Astrocyte of the cerebellum (primary cell): ENCODE measurements around the gene BAK1.

ENCODE experiments used
- DNase-seq: peaks from one replicate; pipeline ENCODE4 v3.0.0-alpha.2; 2011; ENCODE audit warnings: low read depth
- H3K4me3 ChIP-seq: 2 replicates; pipeline ENCODE4 v1.5.1; 2011; ENCODE audit warnings: mild to moderate bottlenecking, low read depth, low read length, moderate library complexity
- in situ Hi-C: cut with HindIII; loops from 2 replicates; pipeline ENCODE4 v1.10.0; 2017; ENCODE audit warnings: low sequenced_read_pairs
- TF ChIP-seq, protein P1 (sequence below): IDR thresholded peaks from 2 replicates; pipeline ENCODE4 v1.5.1; 2012; ENCODE audit warnings: low read length, low read depth, moderate library complexity, mild to moderate bottlenecking; ENCODE audit errors: missing control alignments

Gene BAK1

DNA sequence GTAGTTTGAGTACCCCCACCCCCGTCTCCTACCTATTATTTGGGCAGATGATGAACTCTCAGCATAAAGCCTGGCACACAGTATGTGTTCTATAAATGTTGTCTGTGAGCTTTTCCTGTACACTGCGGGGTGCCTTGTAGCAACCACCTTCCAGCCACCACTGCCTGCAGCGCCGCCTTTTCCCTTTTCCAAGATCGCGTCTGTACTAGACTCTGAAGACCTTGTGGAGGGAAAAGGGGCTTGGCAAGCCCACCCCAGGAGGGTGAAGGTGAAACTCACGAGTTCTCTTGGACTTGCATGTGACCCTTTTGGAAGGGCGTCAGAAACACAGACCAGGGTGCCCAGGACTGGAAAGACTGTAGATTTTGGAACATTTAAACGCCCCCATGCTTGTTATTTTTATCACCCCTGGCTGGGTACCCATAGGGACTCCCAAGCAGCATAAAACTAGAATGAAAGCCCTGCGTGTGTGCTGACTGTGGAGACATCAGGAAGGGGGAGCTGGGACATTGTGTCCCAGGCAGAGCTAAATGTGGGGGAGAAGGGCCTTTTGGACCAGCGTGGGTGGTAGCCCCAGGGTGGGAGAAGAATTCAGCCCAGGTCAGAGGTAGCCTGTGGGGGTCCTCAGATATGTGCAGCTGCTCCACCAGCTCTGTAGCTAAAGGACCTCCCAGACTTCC is 8.3 kb downstream of the BAK1 start:
- peak overlapping the region; percentile 65 for H3K4me3 ChIP-seq
- TF ChIP-seq, protein P1, sequence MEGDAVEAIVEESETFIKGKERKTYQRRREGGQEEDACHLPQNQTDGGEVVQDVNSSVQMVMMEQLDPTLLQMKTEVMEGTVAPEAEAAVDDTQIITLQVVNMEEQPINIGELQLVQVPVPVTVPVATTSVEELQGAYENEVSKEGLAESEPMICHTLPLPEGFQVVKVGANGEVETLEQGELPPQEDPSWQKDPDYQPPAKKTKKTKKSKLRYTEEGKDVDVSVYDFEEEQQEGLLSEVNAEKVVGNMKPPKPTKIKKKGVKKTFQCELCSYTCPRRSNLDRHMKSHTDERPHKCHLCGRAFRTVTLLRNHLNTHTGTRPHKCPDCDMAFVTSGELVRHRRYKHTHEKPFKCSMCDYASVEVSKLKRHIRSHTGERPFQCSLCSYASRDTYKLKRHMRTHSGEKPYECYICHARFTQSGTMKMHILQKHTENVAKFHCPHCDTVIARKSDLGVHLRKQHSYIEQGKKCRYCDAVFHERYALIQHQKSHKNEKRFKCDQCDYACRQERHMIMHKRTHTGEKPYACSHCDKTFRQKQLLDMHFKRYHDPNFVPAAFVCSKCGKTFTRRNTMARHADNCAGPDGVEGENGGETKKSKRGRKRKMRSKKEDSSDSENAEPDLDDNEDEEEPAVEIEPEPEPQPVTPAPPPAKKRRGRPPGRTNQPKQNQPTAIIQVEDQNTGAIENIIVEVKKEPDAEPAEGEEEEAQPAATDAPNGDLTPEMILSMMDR = no peak
- in situ Hi-C loops = no loop called here
- DNase-seq = no peak

DNA sequence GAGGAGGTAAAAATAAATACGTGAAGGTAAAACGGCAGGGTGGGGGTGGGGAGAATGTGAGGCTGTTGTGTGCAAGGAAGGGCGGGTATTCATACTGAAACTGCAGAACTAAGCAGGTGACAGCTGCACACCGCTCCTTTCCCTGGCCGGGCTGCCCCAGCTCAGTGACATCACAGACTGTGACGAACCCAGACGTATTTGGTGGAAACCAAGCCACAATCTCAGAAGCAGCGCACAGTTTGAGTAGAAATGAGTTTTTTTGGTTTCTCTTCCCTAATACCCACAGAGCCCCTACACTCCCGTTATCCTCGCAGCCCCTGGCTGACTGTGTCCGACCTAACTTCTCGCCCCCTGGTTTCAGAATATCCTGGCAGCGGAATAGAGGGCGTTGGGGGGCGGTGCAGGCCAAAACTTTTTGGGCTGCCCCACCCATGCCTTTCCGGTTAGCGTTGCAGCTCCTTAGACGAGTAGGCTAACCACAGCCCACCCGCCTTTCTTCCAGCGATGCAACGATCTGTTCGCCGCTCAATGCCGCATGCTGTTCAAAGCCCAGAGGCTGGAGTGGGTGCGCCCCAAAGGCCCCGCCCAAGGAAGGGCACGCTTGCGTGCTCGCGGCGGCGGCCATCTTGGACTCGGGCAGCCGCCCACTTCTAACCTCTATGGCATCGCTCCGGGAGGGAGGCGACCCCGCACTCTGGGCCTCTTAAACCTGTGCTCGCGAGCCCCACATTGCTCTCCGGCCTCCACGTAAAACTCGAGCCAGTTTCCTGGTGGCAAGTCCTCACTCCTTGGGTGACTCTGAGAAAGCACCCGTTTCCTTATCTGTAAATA is 9.1 kb downstream of the BAK1 start:
- H3K4me3 ChIP-seq = peak overlapping the region; percentile 65
- DNase-seq = no peak
- TF ChIP-seq, protein P1 = no peak
- in situ Hi-C loops = no loop called here

DNA sequence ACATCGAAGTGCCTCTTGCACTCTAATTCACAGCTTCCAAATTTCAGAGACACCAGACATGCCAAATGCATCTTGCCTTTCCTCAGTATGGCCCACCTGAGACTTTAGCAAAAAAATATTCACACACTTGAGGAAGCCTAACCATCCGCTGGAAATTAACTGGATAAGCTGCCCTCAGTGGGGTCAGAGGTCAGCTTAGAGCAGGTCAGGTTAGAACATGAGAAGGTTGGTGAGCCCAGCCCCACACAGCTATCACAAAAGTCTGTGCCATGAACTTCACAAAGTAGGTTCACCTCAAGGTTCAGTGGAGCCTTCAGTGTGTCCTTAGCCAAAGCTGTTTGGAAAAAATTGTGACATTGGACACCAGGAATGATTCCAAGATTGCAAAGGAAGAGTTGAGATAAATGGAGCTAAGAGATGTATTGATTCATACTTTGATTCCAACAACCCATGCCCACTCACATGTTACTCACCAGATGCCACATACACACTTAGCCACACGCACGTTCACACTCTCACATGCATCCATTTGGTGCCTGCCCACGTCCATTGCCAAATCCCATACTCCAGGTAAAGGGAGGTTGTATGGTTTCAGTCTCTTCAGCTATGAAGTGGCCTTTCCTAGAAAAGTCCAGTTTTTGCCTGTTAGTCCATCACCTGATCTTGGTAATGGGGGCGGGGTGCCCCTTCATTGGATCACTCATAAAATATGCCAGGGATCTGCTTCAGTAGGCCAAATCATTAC is 11.1 kb downstream of the BAK1 start:
- H3K4me3 ChIP-seq = no peak overlapping the region
- TF ChIP-seq, protein P1 = no peak
- in situ Hi-C loops = no loop called here
- no peak for DNase-seq

DNA sequence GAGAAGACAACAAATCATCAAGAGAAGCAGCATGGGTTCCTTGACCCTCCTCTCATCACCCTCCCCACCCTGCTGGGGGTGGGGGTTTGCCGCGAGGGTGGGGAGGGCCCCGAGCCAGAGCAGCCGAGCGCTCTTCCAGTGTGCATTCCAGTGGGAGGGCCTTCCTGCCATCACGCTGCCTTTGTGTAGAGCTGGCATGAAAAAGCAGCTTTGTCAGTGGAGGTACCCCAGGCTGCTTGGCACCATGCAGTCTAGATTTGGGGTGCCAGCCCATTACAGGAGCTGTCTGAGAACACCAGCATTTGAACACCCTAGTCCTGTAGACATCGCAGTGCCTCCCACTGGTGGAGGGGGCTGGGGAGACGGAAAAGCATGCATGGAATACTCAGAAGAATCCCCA is 12.2 kb downstream of the BAK1 start:
- in situ Hi-C loops = no loop called here
- no peak overlapping the region for H3K4me3 ChIP-seq
- no peak for DNase-seq
- TF ChIP-seq, protein P1 = no peak

DNA sequence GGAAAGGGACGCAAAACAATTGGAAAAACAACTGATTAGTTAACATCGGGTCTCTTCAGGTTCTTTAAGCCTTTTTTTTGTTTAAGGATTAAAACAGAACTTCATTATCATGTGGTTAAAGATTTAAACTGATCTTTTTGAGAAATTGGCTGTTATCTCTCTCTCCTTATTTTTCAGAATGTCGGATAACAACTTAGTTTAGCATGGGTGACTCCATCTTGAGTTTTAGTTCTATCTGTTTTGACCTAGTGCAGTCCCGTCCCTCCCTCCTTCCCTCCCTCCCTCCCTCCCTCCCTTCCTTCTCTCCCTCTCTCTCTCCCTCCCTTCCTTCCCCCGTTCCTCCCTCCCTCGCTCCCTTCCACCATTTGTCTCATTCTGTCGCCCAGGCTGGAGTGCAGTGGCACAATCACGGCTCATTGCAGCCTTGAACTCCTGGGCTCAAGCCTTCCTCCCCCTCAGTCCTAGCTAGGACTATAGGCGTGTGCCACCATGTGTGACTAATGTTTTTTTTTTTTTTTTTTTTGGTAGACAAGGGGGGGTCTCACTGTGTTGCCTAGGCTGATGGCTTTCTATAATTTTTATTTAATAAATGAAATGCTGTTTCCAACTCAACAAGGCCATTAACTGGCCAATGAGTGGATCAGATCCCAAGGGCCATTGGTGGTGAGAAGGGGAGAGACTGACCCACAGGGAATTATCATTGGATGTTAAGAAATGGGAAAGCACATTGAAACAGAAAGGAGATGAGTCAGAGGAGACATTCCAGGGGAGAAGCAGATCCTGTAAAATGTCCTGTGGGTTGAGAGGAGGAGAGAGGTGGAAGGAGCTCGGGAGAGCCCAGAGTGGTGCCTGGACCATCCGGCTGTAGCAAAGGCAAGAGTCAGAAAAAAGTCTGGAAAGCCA is 13.6 kb downstream of the BAK1 start:
- in situ Hi-C loops = no loop called here
- H3K4me3 ChIP-seq = no peak overlapping the region
- no peak for DNase-seq
- TF ChIP-seq, protein P1 = no peak
